WI38 (cell line): ENCODE data around the gene HOXD8.

Experiments used
- H3K4me3 ChIP-seq: 2 replicates; pipeline ENCODE4 v1.5.1; 2011; ENCODE audit warnings: low read depth, mild to moderate bottlenecking, control low read depth, low read length
- CTCF ChIP-seq: IDR thresholded peaks from 2 replicates; pipeline ENCODE4 v1.5.1; 2012; ENCODE audit warnings: low read depth, mild to moderate bottlenecking, control low read depth, low read length

Gene HOXD8

GRCh38 chr2:176097820-176098365 lies 31.6 kb upstream of the HOXD8 start:
- H3K4me3 ChIP-seq = no peak overlapping the region; the same call in 1 of the 2 replicates
- no peak for TF ChIP-seq CTCF

- H3K4me3 ChIP-seq = no peak overlapping the region
- no peak for TF ChIP-seq CTCF
Observed at GRCh38 chr2:176098366-176099158, 30.9 kb upstream of the HOXD8 start.

GRCh38 chr2:176099159-176099727 lies 30.3 kb upstream of the HOXD8 start:
- TF ChIP-seq CTCF = no peak
- no peak overlapping the region for H3K4me3 ChIP-seq

- H3K4me3 ChIP-seq = no peak within 1 kb of the TSS
- no peak for TF ChIP-seq CTCF
Observed at GRCh38 chr2:176099728-176100546, 29.6 kb upstream of the HOXD8 start, which contains the start of gene HOXD12. Gene HOXD12 (plus strand): TSS chr2:176099795. CDS start chr2:176099802, 7 bp downstream.

GRCh38 chr2:176100547-176101140 lies 28.9 kb upstream of the HOXD8 start:
- no peak overlapping the region for H3K4me3 ChIP-seq
- TF ChIP-seq CTCF = no peak

- TF ChIP-seq CTCF = no peak
- H3K4me3 ChIP-seq = no peak overlapping the region
Observed at GRCh38 chr2:176101216-176101830, 28.2 kb upstream of the HOXD8 start.
